HG03342 (cell line): ENCODE results near the gene ADPRH.
"Not testable (repeated sequence)": the region's sequence is repeated elsewhere in the genome, so short reads cannot be mapped to it uniquely, and the experiment has no call there.

Experiments used
- ATAC-seq: cut with Tn5 transposase; IDR thresholded peaks from one replicate; pipeline ENCODE4 v1.9.1; 2021; ENCODE audit warnings: mild to moderate bottlenecking, moderate library complexity; ENCODE audit not compliant: unreplicated experiment

ADPRH gene

DNA sequence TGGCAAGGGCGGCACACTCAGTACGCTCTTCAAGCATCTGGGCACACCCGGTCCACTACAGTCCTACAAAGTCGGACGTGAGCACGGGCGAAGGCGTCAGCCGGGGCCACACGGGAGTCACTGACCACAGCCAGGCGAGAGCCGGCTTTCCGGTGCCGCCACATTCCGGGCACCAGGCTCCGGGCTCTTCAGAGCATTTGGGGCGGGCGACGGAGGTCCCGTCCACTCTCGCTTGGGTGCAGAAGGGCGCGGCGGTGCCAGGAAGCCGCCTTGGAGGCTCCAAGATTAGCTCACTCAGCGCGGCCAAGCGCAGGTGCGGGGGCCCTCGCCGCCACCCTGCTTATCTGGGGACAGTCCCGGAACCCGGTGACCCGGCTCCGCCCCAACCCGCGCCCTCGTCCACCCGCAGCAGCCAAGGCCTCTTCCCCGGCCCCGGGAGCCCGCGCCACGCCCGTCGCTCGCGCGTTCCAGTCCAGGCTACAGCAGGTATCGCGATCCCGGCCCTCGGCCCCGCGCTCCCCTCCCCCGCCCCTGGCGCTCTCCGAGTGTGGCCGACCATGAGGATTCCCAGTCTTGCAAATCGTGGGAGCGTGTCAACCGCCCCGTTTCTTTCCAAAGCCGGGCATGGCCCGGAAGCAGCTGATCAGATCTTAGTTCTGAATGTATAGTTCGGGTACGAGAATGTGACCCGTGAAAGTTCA lies at the start of gene ADPRH:
Gene ADPRH, plus strand, starts transcription at position 127 of the 701 bp plus-strand sequence. CDS start 2,678 bp downstream, outside the sequence.
- ATAC-seq, result peak; percentile 54

DNA sequence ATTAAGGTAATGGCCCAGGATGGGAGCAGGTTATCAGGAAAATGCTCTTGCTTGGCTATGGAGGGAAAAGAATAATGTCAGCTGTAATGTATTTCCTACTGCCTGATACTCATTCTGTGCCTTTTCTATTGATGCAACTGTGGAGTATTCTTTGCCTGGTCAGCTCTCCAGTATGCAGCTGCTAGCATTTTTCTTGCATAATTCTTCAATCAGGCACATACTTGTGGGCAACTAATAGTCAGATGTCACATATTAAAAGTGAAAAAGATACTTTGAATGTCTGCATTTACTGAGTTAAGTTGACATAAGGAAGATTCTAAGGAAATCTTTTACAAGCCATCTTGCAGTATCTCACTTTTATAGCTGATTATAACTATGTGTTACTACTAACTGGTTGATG lies 49.4 kb upstream of the ADPRH start:
- ATAC-seq, result no peak

DNA sequence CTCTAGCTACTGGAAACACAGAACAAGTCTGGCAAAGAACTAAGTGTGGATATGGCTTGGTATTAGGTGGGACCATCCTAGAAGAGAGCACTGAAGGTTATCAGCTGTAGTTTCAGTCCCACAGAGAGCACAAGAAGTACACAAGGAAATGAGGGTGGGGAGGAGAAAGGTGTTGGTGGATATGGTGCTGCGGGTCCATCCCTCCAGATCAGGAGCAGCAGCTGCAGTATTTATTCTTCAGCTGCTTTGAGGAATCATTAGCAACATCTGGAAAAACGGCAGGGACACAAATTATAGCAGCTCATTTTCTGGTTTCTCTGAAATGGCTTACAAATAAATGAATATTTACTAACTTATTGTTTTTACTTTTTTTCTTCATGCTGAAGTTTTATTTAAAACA lies 48.8 kb upstream of the ADPRH start:
- no peak for ATAC-seq

GRCh38 chr3:119531151-119531550 lies 48.1 kb upstream of the ADPRH start:
- ATAC-seq, result no peak

DNA sequence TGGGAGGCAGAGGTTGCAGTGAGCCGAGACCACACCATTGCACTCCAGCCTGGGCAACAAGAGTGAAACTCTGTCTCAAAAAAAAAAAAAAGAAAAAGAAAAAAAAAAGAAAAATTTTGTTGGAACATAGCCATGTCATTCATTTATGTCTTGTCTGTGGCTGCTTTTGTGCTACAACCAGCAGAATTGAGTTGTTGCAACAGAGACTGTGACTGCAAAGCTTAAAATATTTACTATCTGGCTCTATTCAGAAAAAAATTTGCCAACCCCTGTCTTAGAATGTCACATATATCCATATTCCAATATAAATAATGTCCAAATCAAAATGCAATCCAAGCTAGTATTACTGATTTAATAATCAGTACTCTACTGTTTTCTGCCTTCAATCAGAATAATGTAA lies 45.0 kb upstream of the ADPRH start:
- ATAC-seq, result no peak

- no peak for ATAC-seq
These were observed 42.5 kb upstream of the ADPRH start for GRCh38 chr3:119536757-119537156.

GRCh38 chr3:119538772-119539171 lies 40.5 kb upstream of the ADPRH start:
- no peak for ATAC-seq

DNA sequence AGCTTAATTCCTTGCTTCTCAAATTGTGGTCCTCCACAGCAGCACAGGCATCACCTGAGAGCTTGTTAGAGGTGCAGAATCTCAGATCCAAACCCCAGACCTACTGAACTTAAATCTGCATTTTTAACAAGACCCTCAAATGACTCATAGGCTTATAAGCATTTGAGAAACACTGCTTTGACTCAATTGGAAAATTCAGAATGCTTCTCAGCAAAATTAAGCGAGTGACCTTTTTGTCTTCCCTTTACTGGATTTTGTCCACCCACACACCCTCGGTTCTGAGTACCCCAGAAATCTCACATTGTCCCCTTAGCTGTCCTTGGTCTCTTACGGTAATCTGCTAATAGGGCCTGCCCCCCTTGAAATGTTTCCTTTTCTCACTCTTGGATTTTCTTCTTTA lies 37.7 kb upstream of the ADPRH start:
- no peak for ATAC-seq

GRCh38 chr3:119542168-119542767 lies 37.0 kb upstream of the ADPRH start:
- no peak for ATAC-seq

GRCh38 chr3:119543147-119543546 lies 36.1 kb upstream of the ADPRH start:
- no peak for ATAC-seq

DNA sequence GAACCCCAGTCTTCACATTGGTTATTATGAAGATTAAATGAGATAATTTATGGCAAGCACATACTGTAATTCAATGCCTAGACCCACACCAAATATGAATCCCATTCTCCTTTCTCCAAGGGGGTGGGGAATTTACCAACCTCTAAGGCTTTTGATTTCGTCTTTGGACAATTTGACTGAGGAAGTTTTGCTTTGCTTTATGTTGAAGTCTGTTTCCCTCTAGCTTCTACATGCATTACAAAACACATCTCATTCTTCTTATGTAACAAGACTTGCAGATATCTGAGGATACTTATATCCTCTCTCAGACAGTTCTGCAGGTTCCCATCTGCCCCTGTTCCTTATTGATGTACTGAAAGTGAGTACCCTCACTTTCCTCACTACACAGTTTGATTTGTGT lies 32.1 kb upstream of the ADPRH start:
- ATAC-seq, result no peak

DNA sequence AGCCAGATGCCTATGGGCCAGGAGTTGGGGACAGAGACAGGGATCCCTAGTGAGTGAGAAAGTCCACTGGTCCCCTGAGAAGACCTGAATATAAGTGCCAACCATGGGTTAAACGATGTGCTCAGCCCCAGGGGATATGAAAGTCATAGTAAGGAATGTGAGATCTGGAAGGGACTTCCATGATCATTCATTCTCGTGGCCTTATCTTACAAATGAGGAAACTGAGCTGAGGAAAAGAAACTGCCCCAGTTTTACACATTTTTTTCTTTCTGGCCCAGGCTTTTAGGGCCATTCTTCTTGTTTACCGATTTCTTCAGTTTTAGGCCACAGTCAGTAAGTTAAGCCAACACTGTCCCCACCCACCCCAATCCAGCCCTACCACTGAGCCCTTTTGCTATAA lies 31.0 kb upstream of the ADPRH start:
- no peak for ATAC-seq

- no peak for ATAC-seq
These were observed 28.9 kb upstream of the ADPRH start for GRCh38 chr3:119550192-119550910.

DNA sequence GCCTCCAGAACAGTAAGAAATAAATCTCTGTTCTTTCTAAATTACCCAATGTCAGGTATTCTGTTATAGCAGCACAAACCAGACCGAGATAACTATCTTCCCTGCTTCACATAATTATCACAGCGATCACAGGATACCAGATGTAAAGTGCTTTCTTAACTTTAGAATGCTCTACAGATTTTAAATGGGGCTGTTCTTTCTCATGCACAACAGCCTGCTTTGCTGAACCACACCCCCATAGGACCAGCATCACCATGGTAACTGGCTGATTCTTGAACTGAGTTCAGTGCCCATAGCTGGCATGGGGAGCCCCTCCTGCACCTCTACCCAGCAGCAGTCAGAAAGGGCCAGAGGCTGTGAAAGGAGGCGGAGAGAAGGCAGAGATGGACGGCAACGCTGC lies 27.7 kb upstream of the ADPRH start:
- no peak for ATAC-seq

- not testable (repeated sequence) for ATAC-seq
These were observed 26.4 kb upstream of the ADPRH start for GRCh38 chr3:119552928-119553327.

DNA sequence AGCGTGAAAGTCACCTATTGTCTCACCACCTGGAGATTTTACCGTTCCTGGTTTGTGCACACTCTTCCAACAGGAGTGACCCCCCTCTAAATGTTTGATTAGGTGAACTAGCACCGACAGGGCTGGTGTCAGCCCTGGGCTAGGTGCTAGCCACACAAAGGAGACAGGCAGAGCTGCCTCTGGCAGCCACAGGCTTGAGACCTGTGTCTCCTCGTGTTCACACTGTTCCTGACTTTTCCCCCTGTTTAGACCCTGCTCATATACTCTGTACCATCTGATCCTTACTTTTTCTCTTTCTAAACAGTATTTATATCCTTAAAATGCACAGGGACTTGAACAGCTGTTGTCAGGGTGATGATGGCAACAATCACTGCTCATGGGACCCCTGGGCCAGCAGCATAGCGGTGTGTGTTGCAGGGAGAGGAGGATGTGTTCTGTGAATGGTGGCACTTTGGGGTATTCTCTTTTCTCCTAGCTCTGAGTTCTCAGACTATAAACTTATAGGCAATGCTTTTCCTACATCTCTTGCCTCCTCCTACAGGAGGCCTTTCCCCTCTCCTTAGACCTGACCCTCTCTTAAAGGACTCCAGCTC lies 25.4 kb upstream of the ADPRH start:
- ATAC-seq, result no peak

DNA sequence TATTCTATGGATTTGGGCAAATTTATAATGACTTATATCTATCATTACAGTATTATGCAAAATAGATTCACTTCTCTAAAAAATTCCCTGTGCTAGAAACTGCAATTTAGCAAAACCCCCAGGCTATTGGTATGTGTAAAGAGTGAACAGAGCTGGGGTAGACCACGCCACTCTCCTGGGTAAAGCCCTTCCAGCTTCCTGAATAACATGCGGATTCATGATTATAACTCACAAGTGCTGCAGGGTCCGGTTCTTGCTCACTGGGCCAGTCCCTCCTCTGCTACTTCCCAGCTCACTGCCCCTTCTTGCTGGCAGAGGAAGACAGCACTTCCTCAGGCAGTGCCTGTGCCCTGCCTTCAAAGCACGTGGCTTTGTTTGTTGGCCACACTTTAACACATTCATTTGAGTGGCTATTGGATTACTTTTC lies 24.0 kb upstream of the ADPRH start:
- ATAC-seq, result no peak

- no peak for ATAC-seq
These were observed 23.4 kb upstream of the ADPRH start for GRCh38 chr3:119555929-119556328.

DNA sequence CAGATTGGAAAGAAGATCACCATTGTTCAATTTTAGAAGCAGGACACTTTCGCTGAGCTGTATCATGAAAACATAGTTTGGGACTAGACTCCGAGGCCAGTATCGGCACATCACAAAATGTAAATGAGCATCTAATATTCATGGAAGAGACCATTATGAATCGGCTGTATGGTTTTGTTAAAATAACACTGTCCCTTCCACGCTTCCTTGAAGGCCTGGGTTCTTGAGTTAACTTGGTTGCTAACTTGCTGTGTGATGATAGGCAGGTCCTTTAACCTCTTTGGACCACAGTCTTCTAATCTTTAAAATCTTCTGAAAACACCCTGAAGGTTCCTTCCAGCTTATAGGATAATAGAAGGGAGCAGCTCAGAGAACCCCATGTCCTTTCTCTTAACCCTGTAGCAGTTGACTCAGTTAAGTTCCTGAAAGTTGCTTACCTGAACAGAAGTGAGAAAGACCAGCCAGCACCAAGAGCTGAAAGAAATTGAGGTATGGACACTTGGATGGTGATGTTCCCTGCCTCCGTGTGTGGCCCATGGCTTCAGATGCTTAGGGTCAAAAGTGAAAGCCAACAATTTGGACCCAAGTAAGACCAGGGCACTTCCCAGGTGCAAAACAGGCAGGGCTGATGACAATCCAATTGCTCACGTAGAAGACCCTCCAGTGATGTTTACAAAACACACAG lies 22.0 kb upstream of the ADPRH start:
- no peak for ATAC-seq

- no peak for ATAC-seq
These were observed 21.4 kb upstream of the ADPRH start for GRCh38 chr3:119557877-119558269.

DNA sequence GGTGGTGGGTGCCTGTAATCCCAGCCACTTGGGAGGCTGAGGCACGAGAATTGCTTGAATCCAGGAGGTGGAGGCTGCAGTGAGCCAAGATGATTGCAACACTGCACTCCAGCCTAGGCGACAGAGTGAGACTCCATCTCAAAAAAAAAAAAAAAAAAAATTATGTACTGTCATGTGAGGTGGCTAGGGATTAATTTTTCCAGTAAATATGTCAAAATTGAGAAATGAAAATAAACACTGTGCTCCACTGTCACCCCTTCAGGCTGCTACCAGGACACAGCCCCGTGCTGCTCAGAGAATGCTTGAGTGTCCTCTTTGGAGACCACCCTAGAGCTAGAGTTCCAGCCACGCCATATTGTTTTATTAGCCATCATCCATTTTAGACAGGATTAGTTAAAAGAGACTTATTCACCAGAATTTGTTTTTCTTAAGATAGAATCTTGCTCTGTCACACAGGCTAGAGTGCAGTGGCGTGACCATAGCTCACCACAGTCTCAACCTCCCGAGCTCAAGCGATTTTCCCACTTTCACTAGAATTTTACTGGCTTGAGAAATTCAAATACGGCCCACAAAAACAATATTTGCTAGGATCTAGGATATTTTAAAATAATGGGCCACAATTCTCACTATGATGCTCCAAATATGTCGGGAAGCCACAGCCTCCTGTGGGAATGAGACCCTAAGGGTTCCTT lies 20.5 kb upstream of the ADPRH start:
- no peak for ATAC-seq
